ENCODE data around the gene CMTM4.
"Not testable (repeated sequence)": the region's sequence is repeated elsewhere in the genome, so short reads cannot be mapped to it uniquely, and the experiment has no call there.

The CMTM4 gene

GRCh38 chr16:66572356-66572755 lies 124.2 kb downstream of the CMTM4 start:
- FAIRE-seq = no peak
- no peak for DNase-seq (ENCODE audit: insufficient read length, low spot score)

GRCh38 chr16:66569827-66570405 lies 126.6 kb downstream of the CMTM4 start:
- peak; percentile 42 for FAIRE-seq
- DNase-seq (ENCODE audit: insufficient read length, low spot score) = no peak

- FAIRE-seq (no peak), DNase-seq (ENCODE audit: insufficient read length, low spot score) (no peak)
These were observed 127.4 kb downstream of the CMTM4 start for GRCh38 chr16:66569131-66569530.

DNA sequence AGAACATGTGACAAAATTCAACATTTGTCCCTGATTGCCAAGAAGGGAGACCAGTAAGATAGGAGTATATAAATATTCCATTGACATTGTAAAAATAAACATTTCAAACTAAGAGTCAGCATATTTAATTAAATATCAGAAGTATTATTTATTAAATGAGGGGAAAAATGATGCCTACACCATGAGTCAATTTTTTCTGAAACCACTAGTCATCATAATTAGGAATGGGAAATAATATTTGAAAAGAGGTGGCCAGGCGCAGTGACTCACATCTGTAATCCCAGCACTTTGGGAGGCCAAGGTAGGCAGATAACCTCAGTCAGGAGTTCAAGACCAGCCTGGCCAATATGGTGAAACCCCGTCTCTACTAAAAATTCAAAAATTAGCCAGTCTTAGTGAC lies 128.2 kb downstream of the CMTM4 start:
- DNase-seq (ENCODE audit: insufficient read length, low spot score) = no peak
- FAIRE-seq = no peak

DNA sequence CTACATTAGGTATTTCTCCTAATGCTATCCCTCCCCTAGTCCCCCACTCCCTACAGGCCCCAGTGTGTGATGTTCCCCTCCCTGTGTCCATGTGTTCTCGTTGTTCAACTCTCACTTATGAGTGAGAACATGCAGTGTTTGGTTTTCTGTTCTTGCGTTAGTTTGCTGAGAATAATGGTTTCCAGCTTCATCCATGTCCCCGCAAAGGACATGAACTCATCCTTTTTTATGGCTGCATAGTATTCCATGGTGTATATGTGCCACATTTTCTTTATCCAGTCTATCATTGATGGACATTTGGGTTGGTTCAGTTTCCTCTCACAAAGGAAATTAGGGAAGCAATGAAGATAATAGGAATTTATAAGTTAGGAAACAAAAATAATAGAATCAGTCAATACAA lies 129.3 kb downstream of the CMTM4 start:
- not testable (repeated sequence) for FAIRE-seq; DNase-seq (ENCODE audit: insufficient read length, low spot score)

DNA sequence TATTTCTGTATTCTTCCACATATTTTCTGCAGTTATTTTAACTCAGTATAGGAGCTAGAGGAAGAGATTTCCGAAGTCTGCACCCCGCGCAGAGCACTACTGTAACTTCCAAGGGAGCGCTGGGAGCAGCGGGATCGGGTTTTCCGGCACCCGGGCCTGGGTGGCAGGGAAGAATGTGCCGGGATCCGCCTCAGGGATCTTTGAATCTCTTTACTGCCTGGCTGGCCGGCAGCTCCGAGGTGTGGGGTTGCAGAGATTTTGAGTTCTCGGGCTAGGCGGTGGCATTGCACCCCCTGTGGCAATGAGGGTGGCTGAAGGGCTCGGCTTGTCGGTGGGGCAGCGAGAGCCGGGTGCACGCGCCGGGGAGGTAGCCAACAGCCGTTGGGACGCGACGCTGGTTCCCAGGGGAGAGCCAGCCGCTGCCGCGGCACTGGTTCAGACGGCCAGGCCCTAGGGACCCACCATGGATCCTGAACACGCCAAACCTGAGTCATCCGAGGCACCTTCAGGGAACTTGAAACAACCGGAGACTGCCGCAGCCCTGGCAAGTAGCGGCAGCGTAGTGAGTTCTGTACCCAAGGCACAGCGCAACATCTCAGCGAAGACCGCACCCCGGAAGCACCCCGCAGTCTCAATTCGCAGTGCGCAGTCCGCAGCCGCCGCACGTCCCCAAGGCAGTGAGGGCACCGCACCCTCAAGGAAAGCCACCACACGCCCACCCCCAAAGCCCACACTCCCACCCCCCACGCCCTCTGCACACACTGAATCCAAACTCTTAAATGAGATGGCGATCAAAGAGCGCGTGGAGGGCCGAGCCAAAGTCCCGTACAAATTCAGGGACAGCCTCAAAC lies 130.3 kb downstream of the CMTM4 start, which contains the start of gene CMTM1:
Gene CMTM1 (plus strand): TSS at position 389 of the 851 bp plus-strand sequence. CDS start 75 bp downstream, at position 464.
- DNase-seq (ENCODE audit: insufficient read length, low spot score) = no peak
- no peak for FAIRE-seq
